Lower lobe of right lung (tissue), 2 donors: ENCODE results near the gene KRT80. TPM values are rescaled to one million over a fixed set of nuclear protein-coding genes. Genes with fewer than 3 reads are reported as not detected.

Source experiments
- ATAC-seq, 2 donors: fragments of 200-7000 bp; cut with Tn5 transposase; one replicate each; pipeline ENCODE4 v1.9.1; 2020 to 2022; ENCODE audit warnings: mild to moderate bottlenecking in 2 of 2, moderate library complexity in 2 of 2
- DNase-seq: peaks from one replicate; pipeline ENCODE4 v3.0.0-alpha.2; 2020
- H3K27ac ChIP-seq: fragments of 200-600 bp; one replicate; pipeline ENCODE4 v1.8.0; 2022
- H3K27me3 ChIP-seq: fragments of 200-600 bp; one replicate; pipeline ENCODE4 v1.8.0; 2022; ENCODE audit warnings: low read depth
- H3K36me3 ChIP-seq: fragments of 200-600 bp; one replicate; pipeline ENCODE4 v1.8.0; 2022; ENCODE audit warnings: mild to moderate bottlenecking
- H3K4me1 ChIP-seq: fragments of 200-600 bp; one replicate; pipeline ENCODE4 v1.8.0; 2022
- H3K4me3 ChIP-seq: fragments of 200-600 bp; one replicate; pipeline ENCODE4 v1.8.0; 2022; ENCODE audit warnings: mild to moderate bottlenecking
- H3K9me3 ChIP-seq: fragments of 200-600 bp; one replicate; pipeline ENCODE4 v1.8.0; 2022
- CTCF ChIP-seq: fragments of 200-600 bp; IDR thresholded peaks from one replicate; pipeline ENCODE4 v1.8.0; 2022; ENCODE audit warnings: antibody characterized with exemption, mild to moderate bottlenecking
- intact Hi-C: fragments of 100-400 bp; cut with DNase I; formaldehyde crosslinking; loops from one replicate; pipeline ENCODE4 v1.11.0; 2022
- total RNA-seq: library from RNA; stranded (reverse); fragmentation: NEBNext Ultra II Directional; extraction: Animal tissue kit (Norgen Biotek cat#: 25700); gene quantifications from one replicate; pipeline ENCODE4 v1.2.1, GENCODE V29; 2021
- donor health status: DM: no; HTN: yes; CAD: no; lungs with severe emphysema.

The KRT80 gene
- total RNA-seq, 1 donor from 2014 or later, result 3.0 TPM

- Histone ChIP-seq H3K36me3 (no peaks in the 10 kb centered on the region), H3K4me1 (peaks cover 4% of the 10 kb centered on the region), H3K27ac (no peak overlapping the region), H3K4me3 (no peak overlapping the region), H3K9me3 (no peaks in the 10 kb centered on the region), H3K27me3 (peaks cover 5% of the 10 kb centered on the region)
- TF ChIP-seq CTCF, result peak; percentile 43
- ATAC-seq (peak; percentile 47 to 61), DNase-seq (no peak)
- intact Hi-C loops, result no loop called here
Measured at GRCh38 chr12:52221912-52222457, 30.2 kb upstream of the KRT80 start.

GRCh38 chr12:52221070-52221781 is 29.4 kb upstream of the KRT80 start:
- Histone ChIP-seq H3K27me3 (peaks cover 5% of the 10 kb centered on the region), H3K9me3 (no peaks in the 10 kb centered on the region), H3K4me1 (peaks cover 10% of the 10 kb centered on the region), H3K36me3 (no peaks in the 10 kb centered on the region), H3K27ac (no peak overlapping the region), H3K4me3 (no peak overlapping the region)
- TF ChIP-seq CTCF, result no peak
- intact Hi-C loops, result no loop called here
- ATAC-seq (no peak), DNase-seq (no peak)

GRCh38 chr12:52220477-52220876 is 28.7 kb upstream of the KRT80 start:
- no peaks in the 10 kb centered on the region for H3K36me3 ChIP-seq
- peaks cover 17% of the 10 kb centered on the region for H3K4me1 ChIP-seq
- peaks cover 5% of the 10 kb centered on the region for H3K27me3 ChIP-seq
- H3K27ac ChIP-seq, result no peak overlapping the region
- intact Hi-C loops, result no loop called here
- H3K4me3 ChIP-seq, result no peak overlapping the region
- no peak for DNase-seq
- ATAC-seq, result no peak
- H3K9me3 ChIP-seq, result no peaks in the 10 kb centered on the region
- no peak for TF ChIP-seq CTCF

GRCh38 chr12:52218001-52218400 is 26.2 kb upstream of the KRT80 start:
- no peak for TF ChIP-seq CTCF
- Histone ChIP-seq H3K36me3 (no peaks in the 10 kb centered on the region), H3K27me3 (peaks cover 5% of the 10 kb centered on the region), H3K27ac (no peak overlapping the region), H3K9me3 (no peaks in the 10 kb centered on the region), H3K4me1 (peaks cover 25% of the 10 kb centered on the region), H3K4me3 (no peak overlapping the region)
- intact Hi-C loops, result no loop called here
- DNase-seq (no peak), ATAC-seq (no peak)

- intact Hi-C loops, result no loop called here
- Histone ChIP-seq H3K27me3 (peaks cover 4% of the 10 kb centered on the region), H3K4me3 (no peak overlapping the region), H3K4me1 (peaks cover 25% of the 10 kb centered on the region), H3K27ac (peak overlapping the region; percentile 18), H3K9me3 (no peaks in the 10 kb centered on the region), H3K36me3 (no peaks in the 10 kb centered on the region)
- ATAC-seq, result peak; percentile 61 to 64
- DNase-seq, result peak; percentile 89
- TF ChIP-seq CTCF, result no peak
Measured at GRCh38 chr12:52217223-52217622, 25.4 kb upstream of the KRT80 start.
